H1 (cell line): ENCODE measurements around the gene CLEC16A. TPM values are rescaled to one million over a fixed set of nuclear protein-coding genes. Genes with fewer than 3 reads are reported as not detected.

ENCODE experiments used
- CTCF ChIA-PET: fragments of 300-600 bp; sonication (Branson Sonifier 250); formaldehyde crosslinking; loops from one replicate; lab custom pipeline; 2021; ENCODE audit not compliant: partially characterized antibody; lab: Charles Lee
- POLR2A ChIA-PET: fragments of 300-600 bp; sonication (Branson Sonifier 250); formaldehyde crosslinking; loops from one replicate; lab custom pipeline; 2021; ENCODE audit warnings: inconsistent platforms; ENCODE audit not compliant: partially characterized antibody; lab: Charles Lee
- DNase-seq, 2 experiments: peaks; one replicate each; pipeline versions ENCODE4 v3.0.0 to v3.0.0-alpha.2; 2010 to 2022; ENCODE audit warnings: low spot score in 2 of 2, low read depth in 1 of 2, mixed read lengths in 1 of 2
- FAIRE-seq: peaks from 2 replicates; lab custom pipeline; 2011; peaks lifted over from hg19 to GRCh38; lab: Jason Lieb, UNC
- H2AFZ ChIP-seq: 2 replicates; pipeline ENCODE4 v1.8.1; 2012; ENCODE audit warnings: low read length, inconsistent platforms
- H2AK5ac ChIP-seq: 2 replicates; pipeline ENCODE4 v1.6.1; 2013; ENCODE audit warnings: low read depth, low read length
- H2BK120ac ChIP-seq: replicated peaks from 2 replicates; pipeline ENCODE3; 2013; ENCODE audit warnings: low read depth, low read length, inconsistent platforms
- H2BK12ac ChIP-seq: 2 replicates; pipeline ENCODE4 v1.6.1; 2013; ENCODE audit warnings: low read depth, low read length
- H2BK15ac ChIP-seq: 2 replicates; pipeline ENCODE4 v1.6.1; 2013; ENCODE audit warnings: low read length
- H2BK20ac ChIP-seq: 2 replicates; pipeline ENCODE4 v1.6.1; 2013; ENCODE audit warnings: low read length
- H2BK5ac ChIP-seq: 2 replicates; pipeline ENCODE4 v1.6.1; 2013; ENCODE audit warnings: low read depth, low read length
- H3K14ac ChIP-seq: 2 replicates; pipeline ENCODE4 v1.6.1; 2013; ENCODE audit warnings: inconsistent platforms; ENCODE audit not compliant: insufficient read length
- H3K18ac ChIP-seq: 2 replicates; pipeline ENCODE4 v1.6.1; 2013; ENCODE audit warnings: low read length; ENCODE audit errors: extremely low read depth
- H3K23ac ChIP-seq: 2 replicates; pipeline ENCODE4 v1.6.1; 2013; ENCODE audit warnings: inconsistent platforms; ENCODE audit not compliant: insufficient read length
- H3K23me2 ChIP-seq: 2 replicates; pipeline ENCODE4 v1.6.1; 2013; ENCODE audit warnings: low read depth, low read length
- H3K27ac ChIP-seq: 2 replicates; pipeline ENCODE4 v1.6.1; 2011; ENCODE audit warnings: low read depth, low read length, inconsistent platforms
- H3K27me3 ChIP-seq, 4 experiments: replicated peaks in 1 of 4; 1 replicate in 1 of 4; 2 replicates in 3 of 4; pipeline versions ENCODE4 v1.6.1 to v1.8.1; 2011 to 2013; ENCODE audit warnings: low read length in 3 of 4, mild to moderate bottlenecking in 3 of 4, inconsistent platforms in 2 of 4, mixed read lengths in 2 of 4, moderate library complexity in 1 of 4; ENCODE audit not compliant: control insufficient read depth in 3 of 4, insufficient read depth in 3 of 4; ENCODE audit errors: extremely low read depth in 1 of 4
- H3K36me3 ChIP-seq, 4 experiments: 2 replicates each; pipeline versions ENCODE4 v1.6.1 to v1.8.1; 2011 to 2013; ENCODE audit warnings: mild to moderate bottlenecking in 4 of 4, low read length in 3 of 4, moderate library complexity in 2 of 4, control low read depth in 1 of 4, inconsistent platforms in 1 of 4; ENCODE audit not compliant: insufficient read depth in 4 of 4, control insufficient read depth in 2 of 4
- H3K4ac ChIP-seq: replicated peaks from 2 replicates; pipeline ENCODE3; 2013; ENCODE audit warnings: low read length, low read depth, mixed read lengths, inconsistent platforms; ENCODE audit not compliant: insufficient read length
- H3K4me1 ChIP-seq, 4 experiments: replicated peaks in 1 of 4; 1 replicate in 1 of 4; 2 replicates in 3 of 4; pipeline versions ENCODE4 v1.6.1 to v1.8.1; 2011 to 2013; ENCODE audit warnings: low read length in 3 of 4, inconsistent platforms in 2 of 4, mixed read lengths in 1 of 4; ENCODE audit not compliant: insufficient read depth in 4 of 4, control insufficient read depth in 3 of 4
- H3K4me2 ChIP-seq, 2 experiments: 2 replicates each; pipeline versions ENCODE4 v1.6.1 to v1.8.1; 2011 to 2013; ENCODE audit warnings: low read depth in 2 of 2, low read length in 2 of 2, control low read depth in 1 of 2, inconsistent platforms in 1 of 2, mild to moderate bottlenecking in 1 of 2; ENCODE audit not compliant: insufficient read depth in 1 of 2
- H3K4me3 ChIP-seq, 4 experiments: fragments of 200-600, 300-600 bp in 1 of 4; sonication (generic), shearing (Covaris generic), sonication (Bioruptor Twin) in 1 of 4; 2 replicates each; pipeline versions ENCODE4 v1.5.1 to v1.8.1; 2011 to 2016; ENCODE audit warnings: low read length in 4 of 4, low read depth in 3 of 4, control low read depth in 2 of 4, inconsistent platforms in 2 of 4, mild to moderate bottlenecking in 2 of 4, mixed read lengths in 1 of 4, moderate library complexity in 1 of 4; ENCODE audit not compliant: insufficient read depth in 2 of 4; ENCODE audit errors: extremely low read depth in 1 of 4
- H3K56ac ChIP-seq: replicated peaks from 2 replicates; pipeline ENCODE3; 2013; ENCODE audit warnings: low read depth, mild to moderate bottlenecking, mixed read lengths, low read length, inconsistent platforms; ENCODE audit not compliant: insufficient read length
- H3K79me1 ChIP-seq: 2 replicates; pipeline ENCODE4 v1.6.1; 2013; ENCODE audit warnings: low read depth, low read length, control low read depth
- H3K79me2 ChIP-seq, 2 experiments: 2 replicates each; pipeline versions ENCODE4 v1.6.1 to v1.8.1; 2012 to 2013; ENCODE audit warnings: low read length in 2 of 2, mild to moderate bottlenecking in 2 of 2, inconsistent platforms in 1 of 2; ENCODE audit not compliant: insufficient read depth in 2 of 2, control insufficient read depth in 1 of 2
- H3K9ac ChIP-seq, 4 experiments: replicated peaks in 1 of 4; 1 replicate in 1 of 4; 2 replicates in 3 of 4; pipeline versions ENCODE4 v1.6.1 to v1.8.1; 2011 to 2013; ENCODE audit warnings: low read depth in 3 of 4, low read length in 3 of 4, control low read depth in 2 of 4, mild to moderate bottlenecking in 2 of 4, moderate library complexity in 2 of 4, inconsistent platforms in 1 of 4; ENCODE audit errors: extremely low read depth in 1 of 4
- H3K9me3 ChIP-seq, 2 experiments: 2 replicates each; pipeline versions ENCODE4 v1.6.1 to v1.8.1; 2012 to 2013; ENCODE audit warnings: mild to moderate bottlenecking in 2 of 2, moderate library complexity in 2 of 2, control low read depth in 1 of 2, inconsistent platforms in 1 of 2, low read depth in 1 of 2, low read length in 1 of 2, mixed read lengths in 1 of 2; ENCODE audit not compliant: insufficient read depth in 2 of 2
- H4K20me1 ChIP-seq, 2 experiments: replicated peaks in 1 of 2; 2 replicates each; pipeline versions ENCODE3 to v1.8.1; 2011 to 2013; ENCODE audit warnings: inconsistent platforms in 2 of 2, low read length in 2 of 2, mild to moderate bottlenecking in 1 of 2; ENCODE audit not compliant: insufficient read depth in 2 of 2, control insufficient read depth in 1 of 2
- H4K5ac ChIP-seq: 2 replicates; pipeline ENCODE4 v1.6.1; 2013; ENCODE audit warnings: low read length, low read depth, mixed read lengths, inconsistent platforms; ENCODE audit not compliant: insufficient read length
- H4K8ac ChIP-seq: 2 replicates; pipeline ENCODE4 v1.8.0; 2013; ENCODE audit warnings: mild to moderate bottlenecking, moderate library complexity, low read length, inconsistent platforms; ENCODE audit not compliant: insufficient read depth; ENCODE audit errors: extremely low read depth
- H4K91ac ChIP-seq: replicated peaks from 2 replicates; pipeline ENCODE3; 2013; ENCODE audit warnings: low read length, mixed read lengths, inconsistent platforms; ENCODE audit not compliant: insufficient read length
- MAX ChIP-seq: IDR thresholded peaks from 2 replicates; pipeline ENCODE4 v1.6.1; 2012; ENCODE audit warnings: inconsistent platforms
- WGBS, 2 experiments: shearing (Covaris generic) in 1 of 2; methylation state at CpG; one replicate each; pipeline versions ENCODE4 v1.1.6 to v1.1.7; 2013 to 2015; ENCODE audit warnings: low lambda C conversion rate in 2 of 2, mixed read lengths in 2 of 2, inconsistent platforms in 1 of 2, low coverage in 1 of 2, missing lambda C conversion rate in 1 of 2; ENCODE audit not compliant: insufficient replicate concordance in 2 of 2, insufficient coverage in 1 of 2, insufficient read length in 1 of 2; ENCODE audit errors: extremely low coverage in 1 of 2, missing lambda C conversion rate in 1 of 2; 5-methylcytosine and 5-hydroxymethylcytosine counted together
- polyA plus RNA-seq, 7 experiments: library from polyadenylated mRNA; depleted of rRNA in 3 of 7; stranded (reverse) in 5 of 7; unstranded in 2 of 7; fragments of >200 nt in 5 of 7; fragments of 200-250 nt in 2 of 7; gene quantifications; 1 replicate in 5 of 7; 2 replicates in 1 of 7; 4 replicates in 1 of 7; pipeline versions ENCODE4 v1.2.1 to v1.2.3, GENCODE V29; 2011 to 2013; ENCODE audit warnings: missing spikeins in 2 of 7, mixed read lengths in 2 of 7
- total RNA-seq: library from RNA; stranded (reverse); fragmentation: NEBNext Ultra II Directional; extraction: Animal tissue kit (Norgen Biotek cat#: 25700); gene quantifications from 2 replicates; pipeline ENCODE4 v1.2.1, GENCODE V29; 2021

The CLEC16A gene
- total and polyA plus RNA-seq, 2 of the 8 experiments (the other 6 are each of a cell fraction or from before 2014, with no cell fraction given): 7.6 to 19.3 TPM

GRCh38 chr16:11141409-11142260 lies 197.3 kb downstream of the CLEC16A start:
- H3K4me3 ChIP-seq: no peak overlapping the region
- H2BK5ac ChIP-seq: no peak overlapping the region; the same call in 1 of the 2 replicates
- no peak for FAIRE-seq
- H3K79me1 ChIP-seq: no peaks in the 10 kb centered on the region
- no peak overlapping the region for H4K91ac ChIP-seq
- no peaks in the 10 kb centered on the region for H3K27me3 ChIP-seq
- H3K4ac ChIP-seq: no peak overlapping the region
- peaks cover 3% of the 10 kb centered on the region; the same call in 1 of the 2 replicates for H3K23me2 ChIP-seq
- no peak overlapping the region for H3K56ac ChIP-seq
- 91% methylated on average over 24 of the region's 26 CpGs; no CpG with 5 or more reads in 1 of the 2 experiments for WGBS, 2 experiments
- no peak overlapping the region; a peak in 1 of 7 replicates for H3K9ac ChIP-seq
- no peaks in the 10 kb centered on the region for H3K36me3 ChIP-seq
- no peak overlapping the region for H3K4me2 ChIP-seq
- no peak overlapping the region for H2BK20ac ChIP-seq
- H4K5ac ChIP-seq: no peak overlapping the region
- no peak overlapping the region for H2BK120ac ChIP-seq
- H4K8ac ChIP-seq: no peak overlapping the region
- H3K79me2 ChIP-seq: no peaks in the 10 kb centered on the region
- peaks cover 0 to 2% of the 10 kb centered on the region in 2 experiments for H4K20me1 ChIP-seq
- no peak for DNase-seq
- H3K14ac ChIP-seq: no peak overlapping the region
- no peaks in the 10 kb centered on the region for H3K9me3 ChIP-seq
- H2BK12ac ChIP-seq: no peak overlapping the region; the same call in 1 of the 2 replicates
- ChIA-PET POLR2A (interaction anchor here (1.4 kb wide), 1 partner anchor 9 kb away, joined by 4 read pairs; no protein-coding TSS in a partner anchor), CTCF (interaction anchor here (1.2 to 2.0 kb wide), 5 partner anchors 9 to 188 kb away, joined by 3 to 8 read pairs (median 3); no protein-coding TSS in a partner anchor)
- H3K27ac ChIP-seq: no peak overlapping the region
- H3K18ac ChIP-seq: no peak overlapping the region
- no peak overlapping the region for H2BK15ac ChIP-seq
- H2AK5ac ChIP-seq: no peak overlapping the region
- H2AFZ ChIP-seq: no peak overlapping the region
- no peak overlapping the region for H3K23ac ChIP-seq
- H3K4me1 ChIP-seq: peaks cover 0 to 3% (median 2%) of the 10 kb centered on the region in 4 experiments; a peak in 5 of 7 replicates
- TF ChIP-seq MAX: no peak
